Ammon's horn (tissue), 1 donor: Measurements from ENCODE around the gene SPG21.

Experiments used
- DNase-seq: peaks from one replicate; pipeline ENCODE4 v3.0.0-alpha.2; 2016; ENCODE audit warnings: low spot score

The SPG21 gene

DNA sequence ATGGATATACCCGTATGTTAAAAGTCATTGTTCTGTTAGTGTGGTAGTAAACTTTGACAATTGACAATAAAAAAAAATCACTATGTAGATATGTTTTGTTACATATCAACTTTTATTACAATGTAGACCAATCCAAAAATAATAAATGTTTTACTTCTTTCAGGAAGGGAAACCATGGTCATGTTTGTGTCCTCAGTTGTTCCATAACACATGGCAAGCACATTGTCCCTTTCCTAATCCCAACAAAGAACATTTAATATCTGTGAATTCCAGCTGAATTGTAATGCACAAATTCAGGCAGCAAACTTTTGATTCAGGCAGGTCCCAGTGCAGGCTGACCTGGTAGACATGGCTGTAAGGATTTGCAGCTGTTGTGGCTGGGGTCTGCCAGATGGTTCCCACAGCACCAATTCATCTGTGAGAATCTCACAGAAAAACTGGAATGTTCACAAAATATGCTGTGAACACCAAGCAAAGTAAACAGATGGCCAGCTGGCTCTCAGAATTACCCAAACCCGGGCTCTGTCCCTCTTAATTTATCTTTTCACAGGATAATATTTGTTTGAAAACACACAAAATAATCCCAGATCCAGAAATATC, 1.9 kb upstream of the SPG21 start:
- DNase-seq: no peak

DNA sequence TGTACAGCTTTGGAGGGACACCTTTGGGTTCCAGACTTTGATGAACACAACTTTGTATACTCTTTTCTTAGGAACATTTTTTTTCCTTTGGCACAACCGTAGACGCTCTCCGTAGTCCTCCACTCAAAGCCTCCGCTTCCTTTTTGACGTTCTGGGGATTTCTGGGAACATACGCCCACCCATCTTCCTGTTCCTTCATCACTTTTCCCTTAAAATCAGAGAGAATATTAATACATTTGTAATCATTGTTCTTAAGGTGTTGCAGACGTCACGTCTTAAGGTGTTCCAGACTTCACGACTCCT, 405 bp upstream of the SPG21 start:
- no peak for DNase-seq

DNA sequence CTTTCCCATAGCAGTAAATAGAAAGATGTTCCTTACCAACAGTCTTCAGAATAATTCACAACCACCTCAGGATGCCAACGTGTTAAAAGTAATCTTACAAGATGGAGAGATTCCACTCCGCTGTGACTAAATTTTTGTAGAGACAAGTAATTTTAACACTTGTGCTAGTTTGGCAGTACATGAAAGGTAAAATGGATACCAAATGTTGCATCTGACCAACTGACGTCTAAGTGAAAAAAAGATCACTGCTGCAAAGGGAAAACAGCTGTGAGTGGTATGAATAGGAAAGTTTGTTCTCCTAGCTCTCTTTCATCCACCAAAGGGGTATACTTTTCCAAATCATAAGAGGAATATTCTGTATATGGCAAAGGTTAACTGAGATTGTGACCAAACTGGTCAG, 2.6 kb downstream of the SPG21 start:
- DNase-seq: no peak

DNA sequence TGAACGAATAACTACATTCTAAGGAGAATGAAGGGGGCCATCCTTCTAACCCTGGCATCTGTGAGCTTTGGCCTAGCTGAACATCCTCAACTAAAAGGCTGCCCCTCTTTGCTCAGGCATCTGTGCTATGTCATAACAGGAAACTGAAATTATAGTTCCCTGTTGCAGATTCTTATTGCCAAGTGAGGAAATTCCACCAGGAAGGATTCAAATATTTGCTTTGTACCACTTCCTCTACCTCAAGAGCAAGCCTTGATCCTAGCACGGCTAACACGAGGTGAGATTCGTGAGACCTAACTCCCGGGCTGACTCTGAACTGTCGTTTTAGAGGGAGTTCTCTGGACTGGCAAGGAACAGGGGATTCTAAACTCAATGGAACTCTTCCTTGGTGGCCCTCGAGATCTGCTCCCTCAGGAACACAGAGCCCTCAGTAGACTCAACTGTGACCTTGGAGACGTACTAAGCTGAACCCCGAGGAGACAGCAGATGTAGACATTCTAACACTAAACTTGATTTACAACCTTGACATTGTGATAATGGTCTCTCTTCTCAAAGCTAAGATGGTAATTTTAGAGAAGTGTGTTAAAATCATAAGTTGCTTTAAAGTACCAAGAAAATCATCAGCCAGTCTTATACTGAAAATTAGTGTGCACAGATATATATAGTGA, 4.2 kb downstream of the SPG21 start:
- no peak for DNase-seq

DNA sequence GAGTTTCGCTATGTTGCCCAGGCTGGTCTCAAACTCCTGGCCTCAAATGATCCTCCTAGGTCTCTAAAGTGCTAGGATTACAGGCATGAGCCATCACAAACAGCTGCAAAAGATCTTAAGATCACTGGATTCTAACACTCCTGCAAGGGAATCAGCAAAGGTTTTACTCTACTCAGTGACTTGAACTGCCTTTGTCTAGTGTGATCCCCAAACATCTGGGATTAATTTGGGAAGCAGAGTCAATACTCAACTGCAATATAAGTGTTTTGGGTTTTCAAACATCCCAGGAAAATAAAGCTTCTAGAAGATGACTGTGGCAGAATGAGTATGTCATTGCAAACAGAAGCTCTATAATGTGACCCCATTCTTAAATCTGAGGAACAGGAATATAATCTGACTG, 7.2 kb downstream of the SPG21 start:
- no peak for DNase-seq

DNA sequence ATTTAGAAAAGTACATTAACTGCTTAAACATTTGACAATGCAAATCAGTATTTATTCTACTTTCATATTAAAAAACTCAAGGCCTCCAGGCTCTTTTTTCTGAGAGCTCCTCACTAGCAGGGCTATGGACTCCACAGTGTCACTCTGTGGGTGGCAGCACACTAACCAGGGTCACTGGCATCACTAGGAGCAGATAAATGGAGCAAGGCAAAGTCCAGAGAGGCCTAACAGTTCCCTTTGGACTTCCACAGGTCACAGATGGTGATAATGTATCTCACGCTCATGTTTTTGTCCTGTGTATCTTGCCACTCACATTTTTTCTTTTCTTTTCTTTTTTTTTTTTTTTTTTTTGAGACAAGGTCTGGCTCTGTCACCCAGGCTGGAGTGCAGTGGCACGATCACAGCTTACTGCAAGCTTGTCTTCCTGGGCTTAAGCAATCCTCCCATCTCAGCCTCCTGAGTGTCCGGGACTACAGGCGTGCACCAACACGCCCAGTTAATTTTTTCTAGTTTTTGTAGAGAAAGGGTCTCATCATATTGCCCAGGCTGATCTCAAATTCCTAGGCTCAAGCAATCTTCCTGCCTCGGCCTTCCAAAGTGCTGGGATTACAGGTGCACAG, 7.8 kb downstream of the SPG21 start:
- no peak for DNase-seq

DNA sequence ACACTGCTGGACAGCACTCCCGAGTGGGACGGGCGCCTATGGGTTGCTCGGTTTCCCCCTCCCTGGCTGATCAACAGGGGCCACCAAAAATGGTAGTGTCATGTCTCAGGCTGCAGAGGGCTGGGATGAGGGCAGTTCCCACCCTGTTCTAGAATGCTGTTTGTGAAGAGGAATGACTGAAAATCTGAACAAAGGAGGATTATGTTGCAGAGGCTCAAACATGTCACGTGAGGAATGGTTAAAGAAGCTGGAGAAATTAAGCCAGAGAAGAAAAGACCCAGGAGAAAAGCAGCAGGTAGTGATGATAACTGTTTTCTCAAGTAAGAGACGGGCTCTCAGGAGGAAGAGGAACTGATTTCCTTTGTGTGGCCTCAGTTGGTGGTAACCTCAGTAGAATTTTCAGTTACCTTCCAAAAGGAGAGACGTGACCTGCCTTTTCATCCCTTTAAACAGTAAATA, 10.4 kb downstream of the SPG21 start:
- peak; percentile 43 for DNase-seq

DNA sequence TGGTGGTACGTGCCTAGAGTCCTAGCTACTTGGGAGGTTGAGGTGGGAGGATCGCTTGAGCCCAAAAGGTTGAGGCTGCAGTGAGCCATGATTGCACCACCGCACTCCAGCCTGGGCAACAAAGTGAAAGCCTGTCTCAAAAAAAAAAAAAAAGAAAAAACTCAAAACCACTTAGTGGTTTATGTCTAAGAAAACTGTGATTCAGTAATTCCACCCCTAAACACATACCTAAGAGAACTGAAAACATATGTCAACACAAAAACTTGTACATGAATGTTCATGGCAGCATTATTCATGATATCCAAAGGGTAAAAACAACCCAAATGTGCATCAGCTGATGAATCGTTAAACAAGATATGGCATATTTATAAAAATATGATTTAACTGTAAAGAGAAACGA, 14.3 kb downstream of the SPG21 start:
- DNase-seq: no peak

DNA sequence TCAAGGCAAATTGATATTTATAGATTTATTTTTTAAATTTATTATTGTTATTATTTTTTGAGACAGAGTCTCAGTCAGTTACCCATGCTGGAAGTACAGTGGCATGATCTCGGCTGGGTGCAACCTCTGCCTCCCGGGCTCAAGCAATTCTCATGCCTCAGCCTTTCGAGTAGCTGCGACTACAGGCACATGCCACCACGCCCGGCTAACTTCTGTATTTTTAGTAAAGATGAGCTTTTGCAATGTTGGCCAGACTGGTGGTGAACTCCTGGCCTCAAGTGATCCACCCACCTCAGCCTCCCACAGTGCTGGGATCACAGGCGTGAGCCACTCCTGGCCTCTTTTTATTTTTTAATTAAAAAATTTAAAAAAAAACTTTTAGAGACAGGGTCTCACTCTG, 19.0 kb downstream of the SPG21 start:
- no peak for DNase-seq

DNA sequence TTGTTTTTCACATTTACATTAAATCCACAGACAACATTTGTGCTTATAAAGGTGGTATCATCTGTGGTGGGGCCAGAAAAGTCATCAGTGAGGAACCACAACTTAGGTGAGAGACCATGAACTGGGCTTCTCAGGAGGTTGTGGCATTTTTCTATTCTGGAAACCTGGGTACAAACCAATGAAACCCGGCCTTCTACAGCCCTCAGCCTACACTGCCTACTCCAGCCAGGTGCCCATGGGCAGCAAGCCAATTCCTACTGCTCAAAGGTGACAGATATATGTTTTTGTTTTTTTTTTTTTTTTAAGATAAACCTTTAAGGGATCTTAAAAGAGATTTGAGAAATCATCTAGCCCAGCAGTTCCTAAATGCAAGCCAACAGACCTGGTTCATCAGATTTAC, 20.3 kb downstream of the SPG21 start:
- no peak for DNase-seq

DNA sequence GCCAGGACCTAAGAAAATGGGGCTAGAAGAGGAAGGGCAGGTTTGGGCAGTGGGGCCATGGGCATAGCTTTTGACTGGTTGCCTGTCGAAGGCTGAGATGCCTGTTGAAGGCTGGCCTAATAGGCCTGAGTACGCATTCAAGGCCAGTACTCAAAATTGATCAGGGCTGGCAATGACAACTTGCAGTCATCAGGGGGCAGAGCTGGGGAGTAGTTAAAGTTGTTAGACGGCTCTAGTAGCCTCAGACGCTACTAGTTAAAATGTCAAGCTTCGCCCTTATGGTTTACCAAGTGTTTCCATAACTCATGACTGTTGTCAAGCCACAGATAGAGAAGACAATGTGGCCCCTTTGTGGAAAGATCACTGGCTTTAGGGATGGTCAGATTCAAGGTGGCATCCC, 28.7 kb downstream of the SPG21 start:
- DNase-seq: no peak

DNA sequence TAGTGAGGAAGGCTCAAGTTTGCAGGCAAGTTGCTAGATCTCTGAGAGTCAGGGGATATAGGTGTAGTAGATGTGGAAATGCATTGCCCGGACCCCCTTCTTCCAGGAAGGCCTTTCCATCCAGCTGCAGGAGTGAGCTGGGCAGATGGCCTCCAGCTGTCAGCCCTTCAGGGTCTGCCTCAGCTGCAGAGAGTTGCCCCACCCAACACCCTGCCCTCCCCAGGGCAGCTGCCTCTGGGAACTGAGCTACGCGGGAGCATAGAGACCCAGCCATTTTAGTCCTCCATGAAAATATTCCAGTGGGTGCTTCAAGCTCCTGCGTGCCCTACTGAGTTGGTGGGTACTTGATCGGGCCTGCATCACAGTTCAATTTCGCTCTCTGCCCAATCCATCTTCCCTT, 29.6 kb downstream of the SPG21 start:
- DNase-seq: no peak

DNA sequence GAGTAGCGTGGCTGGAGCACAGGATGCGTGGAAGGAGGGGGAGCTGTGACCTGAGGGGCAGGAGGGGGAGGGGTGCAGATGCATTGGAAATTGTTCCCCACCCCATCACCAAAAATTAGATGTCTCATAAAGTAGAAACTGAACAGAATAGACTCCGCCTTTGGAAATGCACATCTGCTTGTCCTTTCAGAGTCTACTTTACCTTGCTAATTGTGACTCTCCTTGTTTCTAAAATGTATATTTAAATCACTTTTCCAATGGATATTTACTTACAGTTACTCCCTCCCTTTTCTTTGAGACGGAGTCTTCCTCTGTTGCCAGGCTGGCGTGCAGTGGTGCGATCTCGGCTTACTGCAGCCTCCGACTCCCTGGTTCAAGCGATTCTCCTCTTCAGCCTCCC, 30.6 kb downstream of the SPG21 start:
- no peak for DNase-seq

DNA sequence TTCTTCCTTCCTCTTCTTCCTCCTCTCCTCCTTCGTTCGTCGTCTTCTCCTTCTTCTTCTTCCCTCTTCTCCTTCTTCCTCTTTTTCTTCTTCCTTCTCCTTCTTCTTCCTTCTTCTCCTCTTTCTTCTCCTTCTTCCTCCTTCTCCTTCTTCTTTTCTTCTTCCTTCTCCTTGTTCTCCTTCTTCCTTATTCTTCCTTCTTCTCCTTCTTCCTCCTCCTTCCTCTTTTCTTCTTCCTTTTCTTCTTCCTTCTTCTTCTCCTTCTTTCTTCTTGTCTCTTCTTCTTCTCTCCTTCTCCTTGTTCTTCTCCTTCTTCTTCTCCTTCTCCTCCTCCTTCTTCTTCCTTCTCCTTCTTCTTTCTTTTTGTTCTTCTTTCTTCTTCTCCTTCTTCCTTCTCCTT, 35.3 kb downstream of the SPG21 start:
- no peak for DNase-seq

DNA sequence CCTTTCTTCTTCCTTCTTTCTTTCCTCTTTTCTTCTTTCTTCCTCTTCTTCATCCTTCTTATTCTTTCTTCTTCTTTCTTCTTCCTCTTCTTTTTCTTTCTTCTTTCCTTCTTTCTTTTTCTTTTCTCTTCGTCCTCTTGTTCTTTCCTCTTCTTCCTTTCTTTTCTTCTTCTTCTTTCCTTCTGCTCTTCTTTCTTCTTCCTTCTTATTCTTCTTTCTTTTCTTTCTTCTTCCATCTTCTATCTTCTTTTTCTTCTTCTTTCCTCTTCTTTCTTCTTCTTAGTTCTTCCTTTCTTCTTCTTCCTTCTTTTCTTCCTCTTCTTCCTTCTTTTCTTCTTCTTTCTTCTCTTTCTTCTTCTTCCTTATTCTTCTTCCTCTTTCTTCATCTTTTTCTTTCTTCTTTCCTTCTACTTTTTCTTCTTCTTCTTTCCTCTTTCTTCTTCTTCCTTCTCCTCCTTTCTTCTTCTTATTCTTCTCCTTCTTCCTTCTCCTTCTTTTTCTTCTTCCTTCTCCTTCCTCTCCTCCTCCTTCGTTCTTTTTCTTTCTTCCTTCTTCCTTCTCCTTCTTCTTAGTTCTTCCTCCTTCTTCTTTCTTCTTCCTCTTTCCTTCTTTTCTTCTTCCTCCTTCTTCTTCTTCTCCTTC, 37.8 kb downstream of the SPG21 start:
- DNase-seq: no peak

DNA sequence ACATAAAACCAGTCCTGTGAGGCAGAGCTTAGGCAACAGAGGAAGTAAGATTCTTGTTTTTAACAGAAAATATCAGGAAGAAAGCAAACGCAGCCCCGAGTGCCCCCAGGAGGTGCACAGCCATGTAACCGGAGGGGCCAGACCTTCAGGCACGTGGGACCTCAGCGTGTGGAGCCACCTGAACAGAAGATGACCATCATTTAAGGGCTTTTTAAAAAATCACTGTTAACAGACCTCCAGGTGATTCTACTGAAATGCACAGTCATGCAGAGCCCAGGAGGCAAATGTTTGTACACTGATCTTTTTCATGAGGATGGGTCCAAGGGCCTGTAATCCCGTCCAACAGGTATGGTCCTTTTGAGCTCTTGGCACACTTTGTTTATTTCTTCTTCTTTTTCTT, 38.8 kb downstream of the SPG21 start:
- DNase-seq: no peak

DNA sequence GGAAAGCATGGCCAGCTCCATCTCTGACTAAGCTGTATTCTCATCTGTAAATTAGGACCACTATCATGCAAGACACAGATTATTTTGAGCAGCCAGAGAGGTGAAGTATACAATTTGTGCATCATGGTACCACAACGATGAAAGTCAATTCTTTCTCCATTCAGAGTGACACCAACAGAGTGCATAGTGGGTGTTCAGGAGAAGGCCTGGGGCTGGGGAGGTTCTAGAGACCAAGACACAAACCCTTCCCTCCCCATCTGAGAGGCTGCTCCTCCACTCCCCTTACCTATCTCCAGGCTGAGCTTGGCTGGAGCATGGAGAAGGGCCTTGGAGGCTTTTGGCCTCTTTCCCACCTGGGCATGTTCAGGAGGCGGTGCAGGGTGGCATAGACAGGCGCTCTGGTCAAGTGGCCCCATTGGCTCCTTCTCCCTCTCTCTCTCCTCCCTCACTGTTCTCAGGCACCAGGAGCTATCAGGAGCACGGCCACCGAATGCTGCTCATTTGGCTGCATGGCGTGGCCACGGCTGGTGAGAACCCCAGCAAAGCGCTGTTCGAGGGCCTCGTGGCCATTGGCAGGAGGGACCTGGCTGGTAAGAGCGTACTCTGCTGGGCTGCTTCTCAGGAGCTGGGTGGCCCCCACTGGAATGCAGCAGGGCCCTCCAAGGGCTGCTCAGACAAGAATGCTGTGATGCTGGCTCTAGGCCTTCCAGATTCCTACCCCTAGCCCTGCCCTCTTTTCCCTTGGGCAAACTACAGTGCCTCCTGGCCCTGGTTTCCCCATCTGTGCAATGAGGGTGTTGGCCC, 40.1 kb downstream of the SPG21 start:
- no peak for DNase-seq

DNA sequence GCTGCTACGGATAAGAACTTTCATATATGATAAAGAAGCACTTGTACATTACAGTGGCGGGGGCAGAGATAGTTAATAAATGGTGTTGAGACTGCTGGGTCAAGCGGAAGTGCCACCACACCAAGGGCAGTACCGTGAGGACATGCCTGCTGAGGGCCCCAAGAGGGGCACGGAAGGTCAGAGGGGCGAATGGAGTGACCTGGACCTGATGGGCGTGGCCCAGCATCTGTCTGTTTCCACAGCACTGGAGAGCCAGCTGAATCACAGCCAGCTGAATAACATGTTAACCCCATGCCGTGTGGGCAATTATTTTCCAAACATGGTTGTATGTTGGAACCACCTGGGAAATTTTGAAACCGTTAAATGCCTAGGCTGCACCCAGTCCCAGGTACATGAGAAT, 40.8 kb downstream of the SPG21 start:
- no peak for DNase-seq

DNA sequence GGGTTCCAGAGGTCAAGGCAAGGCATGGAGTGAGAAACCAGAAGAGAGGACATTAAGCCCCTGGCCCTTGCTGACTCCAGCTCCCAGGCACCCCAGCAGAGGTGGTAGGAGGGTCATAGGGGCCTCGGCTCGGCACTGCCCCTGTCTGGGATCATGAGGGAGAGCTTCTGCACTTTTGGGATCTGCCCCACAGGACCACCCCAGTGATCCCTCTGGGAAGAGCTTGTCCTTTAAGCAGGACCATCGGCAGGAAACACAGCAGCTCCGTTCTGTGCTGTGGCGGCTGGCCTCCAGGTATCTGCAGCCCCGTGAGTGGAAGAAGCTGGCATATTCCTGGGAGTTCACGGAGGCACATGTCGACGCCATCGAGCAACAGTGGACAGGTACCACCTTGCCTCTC, 42.5 kb downstream of the SPG21 start:
- DNase-seq: no peak

DNA sequence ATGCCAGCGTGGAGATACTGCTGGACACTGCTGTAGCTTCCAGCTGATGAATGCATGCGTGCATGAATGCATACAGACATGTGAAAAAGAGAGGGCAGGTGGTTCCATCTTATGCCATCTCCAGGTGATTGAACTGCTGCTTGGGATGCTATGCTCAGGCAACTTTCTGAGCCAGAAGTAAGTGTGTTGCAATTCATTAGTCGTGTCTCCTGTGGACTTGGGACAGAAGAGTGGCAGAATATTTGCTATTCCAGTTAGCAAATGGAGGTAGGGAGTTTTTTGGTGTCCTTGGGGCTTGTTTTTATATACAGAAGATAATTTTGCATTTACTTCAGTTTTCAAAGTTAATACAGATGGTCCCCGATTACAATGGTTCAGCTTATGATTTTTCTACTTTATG, 44.8 kb downstream of the SPG21 start:
- DNase-seq: no peak

DNA sequence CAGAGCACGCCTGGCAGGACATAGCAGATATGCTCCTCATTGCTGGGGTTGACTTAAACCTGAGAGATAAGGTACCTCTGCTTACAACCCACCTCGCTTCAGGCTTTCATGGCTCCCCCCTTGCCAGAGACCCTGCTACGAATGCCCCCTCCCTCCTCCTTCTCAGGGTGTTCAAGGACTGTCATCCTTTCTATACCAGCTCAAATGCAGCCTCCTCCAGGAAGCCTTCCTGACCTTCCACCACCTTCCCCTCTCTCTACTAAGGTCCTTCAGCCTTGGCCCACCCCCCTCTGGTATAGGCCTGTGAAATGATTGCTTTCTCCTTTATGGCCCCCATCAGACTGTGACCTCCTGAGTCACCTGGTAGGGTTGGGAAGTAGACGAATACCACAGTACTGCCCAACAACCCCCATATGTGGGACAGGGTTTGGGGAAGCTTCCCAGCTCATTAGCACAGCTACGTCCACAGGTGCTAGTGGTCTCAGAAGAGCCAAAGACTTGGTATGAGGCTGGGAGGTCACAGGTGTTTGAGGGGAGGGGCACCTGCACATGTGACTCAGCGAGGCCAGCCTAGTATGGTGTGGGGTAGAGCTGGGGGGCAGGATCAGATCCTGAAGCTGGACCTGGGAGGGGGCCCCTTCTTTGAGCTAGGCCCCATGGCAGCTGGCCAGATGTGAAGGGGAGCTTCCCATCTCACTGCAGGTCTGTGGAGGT, 46.0 kb downstream of the SPG21 start:
- no peak for DNase-seq

DNA sequence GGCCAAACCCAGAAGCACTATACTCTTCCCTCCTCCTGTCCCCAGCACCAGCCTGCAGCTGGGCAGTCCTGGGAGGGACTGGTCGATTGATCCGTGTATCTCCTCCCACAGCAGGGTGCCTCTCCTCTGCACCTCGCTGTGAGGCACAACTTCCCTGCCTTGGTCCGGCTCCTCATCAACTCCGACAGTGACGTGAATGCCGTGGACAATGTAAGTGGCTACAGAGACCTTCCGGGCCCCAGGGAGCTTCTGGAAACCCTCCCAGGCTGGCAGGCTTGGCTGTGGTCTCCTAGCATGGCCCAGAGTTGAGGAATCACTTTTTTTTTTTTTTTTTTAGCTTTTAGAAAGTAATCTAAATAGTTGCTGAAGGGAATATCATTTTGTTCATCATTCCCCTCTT, 47.4 kb downstream of the SPG21 start:
- no peak for DNase-seq
